Stimulated activated CD4-positive, alpha-beta T cell treated with anti-CD3 and anti-CD28 coated beads, Interleukin-4, amount 100 ng/mL, for 48 hours (primary cell): Measurements from ENCODE around the gene TCOF1.

Experiments
- DNase-seq, 2 donors: peaks; one replicate each; pipeline ENCODE4 v3.0.0-alpha.2; 2020; ENCODE audit warnings: low read depth in 2 of 2

The TCOF1 gene

GRCh38 chr5:150352244-150353031 is 5.1 kb upstream of the TCOF1 start:
- DNase-seq: no peak

- no peak for DNase-seq
These were observed 4.3 kb upstream of the TCOF1 start for GRCh38 chr5:150353032-150353675.

- no peak for DNase-seq
These were observed 1.7 kb upstream of the TCOF1 start for GRCh38 chr5:150355791-150356190.

GRCh38 chr5:150356575-150357294 is 762 bp upstream of the TCOF1 start:
- no peak for DNase-seq

GRCh38 chr5:150358261-150359095 is 981 bp downstream of the TCOF1 start:
- DNase-seq: no peak

GRCh38 chr5:150361301-150361700 is 3.8 kb downstream of the TCOF1 start:
- DNase-seq: no peak

GRCh38 chr5:150363185-150363584 is 5.7 kb downstream of the TCOF1 start:
- DNase-seq: no peak

- no peak for DNase-seq
These were observed 6.5 kb downstream of the TCOF1 start for GRCh38 chr5:150364004-150364403.

GRCh38 chr5:150368526-150368925 is 11.0 kb downstream of the TCOF1 start:
- DNase-seq: no peak

GRCh38 chr5:150372639-150373038 is 15.1 kb downstream of the TCOF1 start:
- no peak for DNase-seq

- no peak for DNase-seq
These were observed 17.2 kb downstream of the TCOF1 start for GRCh38 chr5:150374651-150375050.

GRCh38 chr5:150376799-150377771 is 19.6 kb downstream of the TCOF1 start:
- no peak for DNase-seq

- DNase-seq: no peak
These were observed 20.6 kb downstream of the TCOF1 start for GRCh38 chr5:150377964-150378694.

- no peak for DNase-seq
These were observed 27.2 kb downstream of the TCOF1 start for GRCh38 chr5:150384701-150385100.

GRCh38 chr5:150386024-150386855 is 28.7 kb downstream of the TCOF1 start:
- DNase-seq: no peak

- DNase-seq: no peak
These were observed 32.2 kb downstream of the TCOF1 start for GRCh38 chr5:150389531-150390266.

- DNase-seq: no peak
These were observed 33.8 kb downstream of the TCOF1 start for GRCh38 chr5:150391064-150391834.

- DNase-seq: no peak
These were observed 34.5 kb downstream of the TCOF1 start for GRCh38 chr5:150391986-150392385.
